K562 (cell line): ENCODE data around the gene CREG2. TPM values are rescaled to one million over a fixed set of nuclear protein-coding genes. Genes with fewer than 3 reads are reported as not detected.

Experiments used
- ATAC-seq: fragments of 200-7000 bp; cut with Tn5 transposase; 3 replicates; pipeline ENCODE4 v1.9.1; 2020; ENCODE audit warnings: moderate library complexity
- BruUV-seq: library from RNA; stranded (reverse); fragments of 400-500 nt; replicated peaks from 2 replicates; lab custom pipeline; 2021; lab: Mats Ljungman, UMichigan
- CTCF ChIA-PET: fragments of 300-600 bp; formaldehyde crosslinking; extraction: SDS; loops from one replicate; lab custom pipeline; 2021; ENCODE audit warnings: low intra/inter-chr PET ratio; lab: Yijun Ruan, JAX
- POLR2A ChIA-PET: fragments of 300-600, 350-650 bp; sonication (Branson Sonifier 250); formaldehyde crosslinking; extraction: SDS; loops from one replicate; lab custom pipeline; 2021; ENCODE audit warnings: antibody characterized with exemption, inconsistent platforms; lab: Yijun Ruan, JAX
- DNase-seq, 4 experiments: peaks; one replicate each; pipeline versions ENCODE4 v3.0.0 to v3.0.0-alpha.2; 2011 to 2018; ENCODE audit warnings: low spot score in 3 of 4, mixed read lengths in 3 of 4; ENCODE audit errors: extremely low read depth in 1 of 4
- FAIRE-seq: peaks from 2 replicates; lab custom pipeline; 2011; peaks lifted over from hg19 to GRCh38; lab: Jason Lieb, UNC
- H2AFZ ChIP-seq: 2 replicates; pipeline ENCODE4 v1.6.0; 2011; ENCODE audit warnings: low read depth, low read length, control low read depth, inconsistent platforms
- H3K27ac ChIP-seq: fragments of 200-600 bp; 3 replicates; pipeline ENCODE4 v1.8.0; 2011; ENCODE audit warnings: low read depth, mild to moderate bottlenecking, control low read depth, inconsistent platforms, low read length, moderate library complexity, mixed read lengths; ENCODE audit errors: extremely low read depth
- H3K27me3 ChIP-seq, 2 experiments: fragments of 300-600 bp in 1 of 2; 2 replicates in 1 of 2; 3 replicates in 1 of 2; pipeline versions ENCODE4 v1.6.0 to v1.8.0; 2011; ENCODE audit warnings: inconsistent platforms in 2 of 2, low read length in 2 of 2, mild to moderate bottlenecking in 1 of 2, mixed read lengths in 1 of 2, moderate library complexity in 1 of 2; ENCODE audit not compliant: control insufficient read depth in 2 of 2, insufficient read depth in 2 of 2
- H3K36me3 ChIP-seq: fragments of 300-600 bp; 3 replicates; pipeline ENCODE4 v1.8.0; 2011; ENCODE audit warnings: mild to moderate bottlenecking, low read length, inconsistent platforms; ENCODE audit not compliant: control insufficient read depth, insufficient read depth
- H3K4me1 ChIP-seq, 2 experiments: fragments of 200-600 bp in 1 of 2; replicated peaks in 1 of 2; 2 replicates in 1 of 2; 3 replicates in 1 of 2; pipeline versions ENCODE4 v1.5.1 to v1.8.0; 2011; ENCODE audit warnings: inconsistent platforms in 2 of 2, low read length in 2 of 2, mild to moderate bottlenecking in 1 of 2, mixed read lengths in 1 of 2, moderate library complexity in 1 of 2; ENCODE audit not compliant: control insufficient read depth in 2 of 2, insufficient read depth in 2 of 2
- H3K4me2 ChIP-seq: 2 replicates; pipeline ENCODE4 v1.6.1; 2011; ENCODE audit warnings: low read length, control low read depth, inconsistent platforms, mixed read lengths; ENCODE audit not compliant: insufficient read depth
- H3K4me3 ChIP-seq: fragments of 200-600 bp; sonication (generic), shearing (Covaris generic); 2 replicates; pipeline ENCODE4 v1.5.1; 2016; ENCODE audit warnings: control low read depth, inconsistent platforms
- H3K79me2 ChIP-seq: fragments of 200-600 bp; 3 replicates; pipeline ENCODE4 v1.8.0; 2011; ENCODE audit warnings: low read length, inconsistent platforms; ENCODE audit not compliant: control insufficient read depth, insufficient read depth
- H3K9ac ChIP-seq, 2 experiments: 2 replicates each; pipeline versions ENCODE4 v1.6.0 to v1.6.1; 2011; ENCODE audit warnings: low read depth in 2 of 2, low read length in 2 of 2, control low read depth in 1 of 2, inconsistent platforms in 1 of 2, mild to moderate bottlenecking in 1 of 2, mixed read lengths in 1 of 2; ENCODE audit not compliant: insufficient read depth in 1 of 2
- H3K9me1 ChIP-seq: one replicate; pipeline ENCODE4 v1.6.0; 2011; ENCODE audit warnings: inconsistent platforms, mild to moderate bottlenecking, low read length, moderate library complexity; ENCODE audit not compliant: control insufficient read depth, insufficient read depth
- H3K9me3 ChIP-seq: replicated peaks from 2 replicates; pipeline ENCODE4 v1.5.1; 2011; ENCODE audit warnings: low read depth, low read length, inconsistent platforms; ENCODE audit not compliant: control insufficient read depth, insufficient read depth
- H4K20me1 ChIP-seq: replicated peaks from 2 replicates; pipeline ENCODE4 v1.6.1; 2011; ENCODE audit warnings: low read length, inconsistent platforms, mixed read lengths; ENCODE audit not compliant: control insufficient read depth, insufficient read depth
- CXXC5 ChIP-seq: fragments of 250-450 bp; sonication (Bioruptor Pico); IDR thresholded peaks from 2 replicates; pipeline ENCODE4 v1.8.0; 2022; ENCODE audit warnings: inconsistent platforms, mild to moderate bottlenecking, moderate library complexity
- FOXA3 ChIP-seq, 2 experiments: fragments of 450-650 bp in 1 of 2; sonication (generic) in 1 of 2; formaldehyde crosslinking; IDR thresholded peaks in 1 of 2; conservative IDR thresholded peaks in 1 of 2; 2 replicates each; pipeline versions ENCODE4 v1.4.0 to v1.8.0; 2020 to 2022; ENCODE audit warnings: mild to moderate bottlenecking in 2 of 2, missing genetic modification reagents in 1 of 2
- FUS ChIP-seq: fragments of 200-400 bp; formaldehyde crosslinking; optimal IDR thresholded peaks from 2 replicates; pipeline ENCODE3; 2017; ENCODE audit warnings: low read depth, low read length
- HDAC1 ChIP-seq, 2 experiments: fragments of 450-650 bp; IDR thresholded peaks; 2 replicates each; pipeline ENCODE4 v1.6.1; 2016 to 2017; ENCODE audit warnings: inconsistent platforms in 1 of 2, mild to moderate bottlenecking in 1 of 2, moderate library complexity in 1 of 2
- HNRNPH1 ChIP-seq: fragments of 200-400 bp; formaldehyde crosslinking; optimal IDR thresholded peaks from 2 replicates; pipeline ENCODE3; 2017; ENCODE audit warnings: low read depth, mild to moderate bottlenecking, low read length, moderate library complexity
- IRF9 ChIP-seq: fragments of 450-650 bp; IDR thresholded peaks from 2 replicates; pipeline ENCODE4 v1.6.1; 2016; ENCODE audit warnings: missing biosample characterization, missing genetic modification characterization
- L3MBTL2 ChIP-seq: fragments of 450-650 bp; IDR thresholded peaks from 2 replicates; pipeline ENCODE4 v1.6.1; 2016; ENCODE audit warnings: mild to moderate bottlenecking, moderate library complexity
- PATZ1 ChIP-seq: fragments of 250-450 bp; sonication (Bioruptor Pico); IDR thresholded peaks from 2 replicates; pipeline ENCODE4 v1.5.0; 2020; ENCODE audit warnings: mild to moderate bottlenecking, borderline replicate concordance
- RHOXF2B ChIP-seq: fragments of 250-450 bp; sonication (Bioruptor Pico); conservative IDR thresholded peaks from 2 replicates; pipeline ENCODE4 v1.5.1; 2021
- TARDBP ChIP-seq: fragments of 450-650 bp; IDR thresholded peaks from 2 replicates; pipeline ENCODE4 v1.6.1; 2016
- THAP7 ChIP-seq: fragments of 250-450 bp; sonication (Bioruptor Pico); IDR thresholded peaks from 2 replicates; pipeline ENCODE4 v1.5.0; 2021
- TRIM24 ChIP-seq, 2 experiments: fragments of 450-650 bp; IDR thresholded peaks; 2 replicates each; pipeline ENCODE4 v1.6.1; 2016
- ZFPM2 ChIP-seq: fragments of 250-450 bp; sonication (Bioruptor Pico); IDR thresholded peaks from 2 replicates; pipeline ENCODE4 v1.5.1; 2022; ENCODE audit warnings: mild to moderate bottlenecking
- ZNF134 ChIP-seq: fragments of 250-450 bp; sonication (Bioruptor Pico); conservative IDR thresholded peaks from 2 replicates; pipeline ENCODE4 v1.4.0; 2020
- ZNF175 ChIP-seq: fragments of 200-800 bp; sonication (Bioruptor generic); IDR thresholded peaks from 2 replicates; pipeline ENCODE4 v1.6.1; 2016; ENCODE audit warnings: low read depth, mild to moderate bottlenecking, missing genetic modification characterization, missing compliant biosample characterization
- whole genome bisulfite sequencing: fragments of 100-300 bp; shearing (Covaris generic); methylation state at CpG from one replicate; pipeline ENCODE4 v1.1.6; 2016; ENCODE audit warnings: low coverage, mixed read lengths; ENCODE audit not compliant: insufficient coverage; ENCODE audit errors: missing lambda C conversion rate; 5-methylcytosine and 5-hydroxymethylcytosine counted together
- in situ Hi-C: fragments of 300-500 bp; cut with MboI; formaldehyde crosslinking; loops from 4 replicates; pipeline ENCODE4 v1.15.0; 2018; ENCODE audit warnings: inconsistent platforms, mixed read lengths
- intact Hi-C: fragments of 100-400 bp; cut with micrococcal nuclease; formaldehyde crosslinking; loops from 2 replicates; pipeline ENCODE4 v1.14.2; 2022
- polyA plus RNA-seq, 8 experiments: library from polyadenylated mRNA; depleted of rRNA in 4 of 8; stranded (reverse) in 5 of 8; unstranded in 3 of 8; fragments of >200 nt; fragmentation: Nextera tagmentation in 2 of 8; fragmentation: Illumina TruSeq in 1 of 8; extraction: Ambion mirVana in 2 of 8; extraction: Trizol in 1 of 8; gene quantifications; 2 replicates each; pipeline versions ENCODE4 v1.2.1 to v1.2.3, GENCODE V29; 2011 to 2014; ENCODE audit warnings: inconsistent platforms in 1 of 8, missing spikeins in 1 of 8
- total RNA-seq, 7 experiments: library from RNA; depleted of rRNA in 6 of 7; stranded (reverse); fragments of >200 nt in 6 of 7; fragmentation: Illumina TruSeq in 2 of 7; extraction: Trizol in 2 of 7; gene quantifications; 2 replicates each; pipeline versions ENCODE4 v1.2.1 to v1.2.3, GENCODE V29; 2011 to 2021; ENCODE audit warnings: low replicate concordance in 1 of 7

Gene CREG2
- total and polyA plus RNA-seq, 9 of the 15 experiments (the other 6 are each of a cell fraction or from before 2014, with no cell fraction given): not detected

- no peaks in the 10 kb centered on the region for H3K9me3 ChIP-seq
- H3K36me3 ChIP-seq: no peaks in the 10 kb centered on the region
- H3K9ac ChIP-seq: no peak overlapping the region
- no TSS peak for BruUV-seq
- ATAC-seq: no peak
- FAIRE-seq: no peak
- H3K4me3 ChIP-seq: no peak overlapping the region
- H4K20me1 ChIP-seq: no peaks in the 10 kb centered on the region
- POLR2A ChIA-PET: interaction anchor here (0.6 to 1.3 kb wide), 4 partner anchors 9 to 745 kb away, joined by 3 to 4 read pairs (median 3); no protein-coding TSS in a partner anchor
- no peak overlapping the region for H2AFZ ChIP-seq
- DNase-seq: no peak
- 0% methylated on average over 3 of the region's 3 CpGs for WGBS
- in situ Hi-C loops: no loop called here
- TF ChIP-seq ZNF134 (CRISPR knock-in tag): no peak
- no peak for TF ChIP-seq THAP7 (CRISPR knock-in tag)
- TF ChIP-seq FUS: no peak
- TF ChIP-seq CXXC5 (CRISPR knock-in tag): no peak
- TF ChIP-seq, all 486 proteins: peak for 0
- CTCF ChIA-PET: no interaction called here
- Histone ChIP-seq H3K79me2 (no peaks in the 10 kb centered on the region), H3K9me1 (no peaks in the 10 kb centered on the region), H3K4me2 (no peak overlapping the region), H3K4me1 (no peaks in the 10 kb centered on the region), H3K27me3 (peaks cover 13 to 34% of the 10 kb centered on the region in 2 experiments), H3K27ac (no peak overlapping the region)
- intact Hi-C loops: no loop called here
These were observed 25.0 kb downstream of the CREG2 start for GRCh38 chr2:101362316-101362715.

GRCh38 chr2:101361522-101361921, 25.8 kb downstream of the CREG2 start:
- no peaks in the 10 kb centered on the region for H4K20me1 ChIP-seq
- H3K9me1 ChIP-seq: no peaks in the 10 kb centered on the region
- DNase-seq (no peak), ATAC-seq (no peak), FAIRE-seq (no peak)
- H2AFZ ChIP-seq: no peak overlapping the region
- no peaks in the 10 kb centered on the region for H3K36me3 ChIP-seq
- peaks cover 13 to 34% of the 10 kb centered on the region in 2 experiments for H3K27me3 ChIP-seq
- no peak overlapping the region for H3K9ac ChIP-seq
- no peak overlapping the region for H3K4me2 ChIP-seq
- no peaks in the 10 kb centered on the region for H3K4me1 ChIP-seq
- POLR2A ChIA-PET: no interaction called here
- in situ Hi-C loops: no loop called here
- H3K9me3 ChIP-seq: no peaks in the 10 kb centered on the region
- 3% methylated on average over 2 of the region's 2 CpGs for WGBS
- H3K27ac ChIP-seq: no peak overlapping the region
- intact Hi-C loops: no loop called here
- CTCF ChIA-PET: no interaction called here
- H3K79me2 ChIP-seq: no peaks in the 10 kb centered on the region
- H3K4me3 ChIP-seq: no peak overlapping the region
- no TSS peak for BruUV-seq
- no peak for TF ChIP-seq PATZ1 (CRISPR knock-in tag)
- TF ChIP-seq IRF9 (tag): no peak
- TF ChIP-seq HNRNPH1: no peak
- no peak for TF ChIP-seq TRIM24 (IDR thresholded peaks at IDR 0.05)
- no peak for TF ChIP-seq TARDBP
- TF ChIP-seq HDAC1 (IDR thresholded peaks at IDR 0.05): no peak
- TF ChIP-seq RHOXF2B: no peak
- TF ChIP-seq ZNF175 (CRISPR knock-in tag): no peak
- TF ChIP-seq ZFPM2 (CRISPR knock-in tag): no peak
- no peak for TF ChIP-seq L3MBTL2
- no peak for TF ChIP-seq FOXA3 (CRISPR knock-in tag; conservative IDR thresholded peaks at IDR 0.05 in 1 of 2, IDR thresholded peaks at IDR 0.05 in 1 of 2)
